ENCODE measurements around the gene HCRT. TPM values are rescaled to one million over a fixed set of nuclear protein-coding genes. Genes with fewer than 3 reads are reported as not detected.
"Not testable (repeated sequence)": the region's sequence is repeated elsewhere in the genome, so short reads cannot be mapped to it uniquely, and the experiment has no call there.

HCRT gene
- total RNA-seq, 1 donor = not detected

- DNase-seq (ENCODE audit: low read depth) = no peak
- no peak overlapping the region for H3K4me3 ChIP-seq (ENCODE audit: low read depth, low read length)
- no peak for TF ChIP-seq CTCF (IDR thresholded peaks at IDR 0.05; ENCODE audit: insufficient read depth, low read length)
Observed at GRCh38 chr17:42224651-42225050, 39.4 kb upstream of the HCRT start.

GRCh38 chr17:42221886-42222745 lies 36.9 kb upstream of the HCRT start:
- TF ChIP-seq CTCF (IDR thresholded peaks at IDR 0.05; ENCODE audit: insufficient read depth, low read length) = peak; percentile 77
- peak; percentile 64 for DNase-seq (ENCODE audit: low read depth)
- H3K4me3 ChIP-seq (ENCODE audit: low read depth, low read length) = no peak overlapping the region

GRCh38 chr17:42219280-42219679 lies 34.0 kb upstream of the HCRT start:
- not testable (repeated sequence) for H3K4me3 ChIP-seq (ENCODE audit: low read depth, low read length); DNase-seq (ENCODE audit: low read depth)

GRCh38 chr17:42214156-42214555 lies 28.9 kb upstream of the HCRT start:
- TF ChIP-seq CTCF (IDR thresholded peaks at IDR 0.05; ENCODE audit: insufficient read depth, low read length) = no peak
- no peak for DNase-seq (ENCODE audit: low read depth)
- no peak overlapping the region for H3K4me3 ChIP-seq (ENCODE audit: low read depth, low read length)

- peak; percentile 20 for DNase-seq (ENCODE audit: low read depth)
- no peak for TF ChIP-seq CTCF (IDR thresholded peaks at IDR 0.05; ENCODE audit: insufficient read depth, low read length)
Observed at GRCh38 chr17:42212382-42212781, 27.1 kb upstream of the HCRT start.

GRCh38 chr17:42211921-42212341 lies 26.7 kb upstream of the HCRT start:
- H3K4me3 ChIP-seq (ENCODE audit: low read depth, low read length) = not testable (repeated sequence)
- peak; percentile 51 for DNase-seq (ENCODE audit: low read depth)

More at GRCh38 chr17:42212382-42212781, 27.1 kb upstream of the HCRT start:
- no peak overlapping the region for H3K4me3 ChIP-seq (ENCODE audit: low read depth, low read length)

- DNase-seq (ENCODE audit: low read depth) = no peak
- no peak overlapping the region for H3K4me3 ChIP-seq (ENCODE audit: low read depth, low read length)
- TF ChIP-seq CTCF (IDR thresholded peaks at IDR 0.05; ENCODE audit: insufficient read depth, low read length) = no peak
Observed at GRCh38 chr17:42210046-42210445, 24.8 kb upstream of the HCRT start.

GRCh38 chr17:42206153-42206612 lies 20.9 kb upstream of the HCRT start:
- not testable (repeated sequence) for DNase-seq (ENCODE audit: low read depth); H3K4me3 ChIP-seq (ENCODE audit: low read depth, low read length)

Data from fibroblast of the aortic adventitia (primary cell).